GM19240 (cell line): ENCODE measurements around the gene MAPK10.
"Not testable (repeated sequence)": the region's sequence is repeated elsewhere in the genome, so short reads cannot be mapped to it uniquely, and the experiment has no call there.

Experiments used
- DNase-seq: peaks from one replicate; pipeline ENCODE4 v3.0.0; 2011; ENCODE audit warnings: low spot score; ENCODE audit not compliant: insufficient read length

MAPK10 gene

GRCh38 chr4:86043755-86044592 is 315.9 kb downstream of the MAPK10 start:
- DNase-seq: no peak

GRCh38 chr4:86038037-86038436 is 321.8 kb downstream of the MAPK10 start:
- DNase-seq: no peak

- DNase-seq: no peak
These were observed 323.1 kb downstream of the MAPK10 start for GRCh38 chr4:86036736-86037135.

- DNase-seq: no peak
These were observed 324.2 kb downstream of the MAPK10 start for GRCh38 chr4:86035688-86036087.

- DNase-seq: no peak
These were observed 325.2 kb downstream of the MAPK10 start for GRCh38 chr4:86034616-86035015.

- DNase-seq: no peak
These were observed 326.7 kb downstream of the MAPK10 start for GRCh38 chr4:86033171-86033570.

- no peak for DNase-seq
These were observed 327.3 kb downstream of the MAPK10 start for GRCh38 chr4:86032476-86033022.

- no peak for DNase-seq
These were observed 327.9 kb downstream of the MAPK10 start for GRCh38 chr4:86031927-86032326.

- DNase-seq: no peak
These were observed 333.1 kb downstream of the MAPK10 start for GRCh38 chr4:86026720-86027119.

- DNase-seq: not testable (repeated sequence)
These were observed 338.2 kb downstream of the MAPK10 start for GRCh38 chr4:86021671-86022070.

GRCh38 chr4:86019906-86020305 is 339.9 kb downstream of the MAPK10 start:
- no peak for DNase-seq

GRCh38 chr4:86019362-86019761 is 340.5 kb downstream of the MAPK10 start:
- DNase-seq: no peak

GRCh38 chr4:86015412-86016350 is 344.2 kb downstream of the MAPK10 start:
- DNase-seq: no peak

GRCh38 chr4:86014599-86014998 is 345.3 kb downstream of the MAPK10 start:
- no peak for DNase-seq

- no peak for DNase-seq
These were observed 346.2 kb downstream of the MAPK10 start for GRCh38 chr4:86013621-86014020.

- DNase-seq: no peak
These were observed 348.7 kb downstream of the MAPK10 start for GRCh38 chr4:86011117-86011516.

GRCh38 chr4:86007042-86007441 is 352.8 kb downstream of the MAPK10 start:
- no peak for DNase-seq

GRCh38 chr4:86006057-86006456 is 353.8 kb downstream of the MAPK10 start:
- DNase-seq: no peak

- DNase-seq: no peak
These were observed 355.8 kb downstream of the MAPK10 start for GRCh38 chr4:86004030-86004429.

- no peak for DNase-seq
These were observed 358.3 kb downstream of the MAPK10 start for GRCh38 chr4:86001591-86001990.

GRCh38 chr4:85995361-85995760 is 364.5 kb downstream of the MAPK10 start:
- no peak for DNase-seq

GRCh38 chr4:85994576-85994975 is 365.3 kb downstream of the MAPK10 start:
- DNase-seq: no peak
